Peyer's patch (tissue), 4 donors: ENCODE data around the gene ARHGAP26.

Source experiments
- CTCF ChIP-seq, 6 experiments: fragments of 450-650 bp in 4 of 6; fragments of 200-600 bp in 2 of 6; sonication (generic) in 1 of 6; IDR thresholded peaks; one replicate each; pipeline ENCODE4 v1.5.1; 2017 to 2019; ENCODE audit warnings: antibody characterized with exemption in 6 of 6, mild to moderate bottlenecking in 3 of 6, moderate library complexity in 1 of 6
- POLR2A ChIP-seq, 2 donors: fragments of 450-650 bp; IDR thresholded peaks; one replicate each; pipeline ENCODE4 v1.5.1; 2017; ENCODE audit warnings: antibody characterized with exemption in 2 of 2, mild to moderate bottlenecking in 2 of 2, moderate library complexity in 2 of 2

GRCh38 chr5:143172739-143173138 lies 402.6 kb downstream of the ARHGAP26 start:
- TF ChIP-seq CTCF (IDR thresholded peaks at IDR 0.05): no peak
- TF ChIP-seq POLR2A (IDR thresholded peaks at IDR 0.05): no peak
